A673 (cell line): Measurements from ENCODE around the gene PADI6. TPM values are rescaled to one million over a fixed set of nuclear protein-coding genes. Genes with fewer than 3 reads are reported as not detected.
A peak's percentile ranks its signal among the peaks of the same experiment; 100 is the strongest.

Experiments used
- BruUV-seq: library from RNA; stranded (reverse); fragments of 400-500 nt; replicated peaks from 2 replicates; lab custom pipeline; 2021; lab: Mats Ljungman, UMichigan
- CTCF ChIA-PET: fragments of 300-600 bp; sonication (Branson Sonifier 250); formaldehyde crosslinking; loops from one replicate; lab custom pipeline; 2022; ENCODE audit warnings: antibody characterized with exemption; lab: Charles Lee
- POLR2A ChIA-PET: fragments of 300-600 bp; sonication (Branson Sonifier 250); formaldehyde crosslinking; loops from one replicate; lab custom pipeline; 2022; ENCODE audit warnings: antibody characterized with exemption; ENCODE audit not compliant: low non-redundant PET; lab: Charles Lee
- DNase-seq: peaks from one replicate; pipeline ENCODE4 v3.0.0-alpha.2; 2015; ENCODE audit warnings: low spot score
- H3K27ac ChIP-seq: fragments of 200-600 bp; sonication (generic); 2 replicates; pipeline ENCODE4 v1.5.1; 2016; ENCODE audit warnings: mixed run types, low read depth, mild to moderate bottlenecking, mixed read lengths, antibody characterized with exemption, low read length; ENCODE audit not compliant: poor library complexity, severe bottlenecking
- H3K27me3 ChIP-seq: fragments of 200-600 bp; sonication (generic); replicated peaks from 2 replicates; pipeline ENCODE4 v1.6.1; 2017; ENCODE audit warnings: mixed run types, low read depth, mild to moderate bottlenecking, mixed read lengths, antibody characterized with exemption, low read length; ENCODE audit not compliant: insufficient read depth, poor library complexity
- H3K36me3 ChIP-seq: fragments of 200-600 bp; sonication (generic); 2 replicates; pipeline ENCODE4 v1.6.1; 2016; ENCODE audit warnings: mixed run types, mild to moderate bottlenecking, mixed read lengths, antibody characterized with exemption, low read length; ENCODE audit not compliant: insufficient read depth, poor library complexity, severe bottlenecking
- H3K4me1 ChIP-seq: fragments of 200-600 bp; sonication (generic); 2 replicates; pipeline ENCODE4 v1.6.1; 2017; ENCODE audit warnings: mixed run types, mild to moderate bottlenecking, mixed read lengths, antibody characterized with exemption, low read length; ENCODE audit not compliant: insufficient read depth, poor library complexity, severe bottlenecking
- H3K4me3 ChIP-seq: fragments of 200-600 bp; sonication (generic); 2 replicates; pipeline ENCODE4 v1.5.1; 2016; ENCODE audit warnings: low read depth, mixed run types, mild to moderate bottlenecking, mixed read lengths, low read length; ENCODE audit not compliant: poor library complexity, severe bottlenecking
- H3K9me3 ChIP-seq: fragments of 200-600 bp; sonication (generic); 2 replicates; pipeline ENCODE4 v1.6.1; 2016; ENCODE audit warnings: mixed run types, low read depth, mild to moderate bottlenecking, mixed read lengths, antibody characterized with exemption, low read length; ENCODE audit not compliant: poor library complexity, severe bottlenecking
- EZH2 ChIP-seq: fragments of 200-600 bp; sonication (generic); IDR thresholded peaks from 2 replicates; pipeline ENCODE4 v1.6.1; 2017; ENCODE audit warnings: borderline replicate concordance, low read depth, mild to moderate bottlenecking, mixed read lengths, antibody characterized with exemption, low read length; ENCODE audit not compliant: poor library complexity, severe bottlenecking
- intact Hi-C: fragments of 100-400 bp; cut with micrococcal nuclease; formaldehyde crosslinking; loops from one replicate; pipeline ENCODE4 v1.10.0; 2022; ENCODE audit not compliant: unreplicated experiment
- total RNA-seq: library from RNA; stranded (reverse); gene quantifications from 2 replicates; pipeline ENCODE4 v1.2.3, GENCODE V29; 2021
- TF ChIP-seq, protein P1 (sequence below): fragments of 300-800, 200-600 bp; sonication (generic); conservative IDR thresholded peaks from 2 replicates; pipeline ENCODE4 v1.5.1; 2017; ENCODE audit warnings: low read depth, mild to moderate bottlenecking, antibody characterized with exemption, low read length, moderate library complexity, mixed read lengths

Gene PADI6
- total RNA-seq, 1 experiment from 2014 or later = not detected

- ChIA-PET POLR2A (no interaction called here), CTCF (interaction anchor here (0.5 to 0.6 kb wide), 2 partner anchors 31 to 389 kb away, joined by 5 to 7 read pairs; no protein-coding TSS in a partner anchor)
- no peaks in the 10 kb centered on the region for H3K9me3 ChIP-seq
- H3K27ac ChIP-seq = no peak overlapping the region
- no TSS peak for BruUV-seq
- H3K27me3 ChIP-seq = no peaks in the 10 kb centered on the region
- DNase-seq = no peak
- intact Hi-C loops = no loop called here
- no peak for TF ChIP-seq EZH2
- TF ChIP-seq, protein P1, sequence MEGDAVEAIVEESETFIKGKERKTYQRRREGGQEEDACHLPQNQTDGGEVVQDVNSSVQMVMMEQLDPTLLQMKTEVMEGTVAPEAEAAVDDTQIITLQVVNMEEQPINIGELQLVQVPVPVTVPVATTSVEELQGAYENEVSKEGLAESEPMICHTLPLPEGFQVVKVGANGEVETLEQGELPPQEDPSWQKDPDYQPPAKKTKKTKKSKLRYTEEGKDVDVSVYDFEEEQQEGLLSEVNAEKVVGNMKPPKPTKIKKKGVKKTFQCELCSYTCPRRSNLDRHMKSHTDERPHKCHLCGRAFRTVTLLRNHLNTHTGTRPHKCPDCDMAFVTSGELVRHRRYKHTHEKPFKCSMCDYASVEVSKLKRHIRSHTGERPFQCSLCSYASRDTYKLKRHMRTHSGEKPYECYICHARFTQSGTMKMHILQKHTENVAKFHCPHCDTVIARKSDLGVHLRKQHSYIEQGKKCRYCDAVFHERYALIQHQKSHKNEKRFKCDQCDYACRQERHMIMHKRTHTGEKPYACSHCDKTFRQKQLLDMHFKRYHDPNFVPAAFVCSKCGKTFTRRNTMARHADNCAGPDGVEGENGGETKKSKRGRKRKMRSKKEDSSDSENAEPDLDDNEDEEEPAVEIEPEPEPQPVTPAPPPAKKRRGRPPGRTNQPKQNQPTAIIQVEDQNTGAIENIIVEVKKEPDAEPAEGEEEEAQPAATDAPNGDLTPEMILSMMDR = no peak
- no peak overlapping the region for H3K4me3 ChIP-seq
- no peaks in the 10 kb centered on the region for H3K4me1 ChIP-seq
- no peaks in the 10 kb centered on the region for H3K36me3 ChIP-seq
Observed at GRCh38 chr1:17347769-17348592, 24.0 kb upstream of the PADI6 start.

GRCh38 chr1:17348593-17349234 is 23.3 kb upstream of the PADI6 start:
- ChIA-PET POLR2A (no interaction called here), CTCF (no interaction called here)
- Histone ChIP-seq H3K36me3 (no peaks in the 10 kb centered on the region), H3K4me1 (no peaks in the 10 kb centered on the region), H3K27me3 (no peaks in the 10 kb centered on the region), H3K9me3 (no peaks in the 10 kb centered on the region), H3K4me3 (no peak overlapping the region), H3K27ac (no peak overlapping the region)
- BruUV-seq = no TSS peak
- intact Hi-C loops = no loop called here
- no peak for TF ChIP-seq EZH2
- TF ChIP-seq, protein P1 = no peak
- no peak for DNase-seq

DNA sequence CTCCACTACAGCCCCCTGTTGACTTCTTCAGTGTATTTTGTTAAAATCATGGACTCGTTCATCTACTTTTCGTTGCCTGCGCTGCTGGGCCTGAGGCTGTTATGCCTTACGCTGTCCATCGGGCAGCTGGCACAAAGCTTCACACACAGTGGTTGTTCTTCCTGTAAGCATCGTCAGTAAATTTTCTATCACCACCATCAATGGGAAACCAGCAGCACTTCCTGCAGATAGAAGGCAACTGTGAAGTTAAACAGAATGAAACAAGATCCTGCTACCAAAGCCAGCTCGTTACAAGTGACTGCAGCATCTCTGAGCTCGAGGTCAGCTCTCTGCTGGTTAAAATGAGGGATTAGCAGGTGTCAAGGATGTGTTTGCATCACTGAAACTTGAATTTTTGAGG is 21.9 kb upstream of the PADI6 start:
- Histone ChIP-seq H3K9me3 (no peaks in the 10 kb centered on the region), H3K4me3 (no peak overlapping the region), H3K4me1 (no peaks in the 10 kb centered on the region), H3K27ac (no peak overlapping the region), H3K27me3 (no peaks in the 10 kb centered on the region), H3K36me3 (no peaks in the 10 kb centered on the region)
- intact Hi-C loops = no loop called here
- TF ChIP-seq, protein P1 = no peak
- no peak for TF ChIP-seq EZH2
- DNase-seq = peak; percentile 27
- no TSS peak for BruUV-seq
- POLR2A ChIA-PET = no interaction called here
- CTCF ChIA-PET = no interaction called here
